ENCODE results near the gene ZDHHC20.
"Not testable (repeated sequence)": the region's sequence is repeated elsewhere in the genome, so short reads cannot be mapped to it uniquely, and the experiment has no call there.

The ZDHHC20 gene

GRCh38 chr13:21405309-21405708 lies 53.8 kb downstream of the ZDHHC20 start:
- H3K4me3 ChIP-seq (ENCODE audit: low read depth in 1 of 2, low read length in 2 of 2), result no peak overlapping the region
- H3K27ac ChIP-seq (ENCODE audit: low read depth, low read length), result no peak overlapping the region
- no peaks in the 10 kb centered on the region for H3K9me3 ChIP-seq (ENCODE audit: control insufficient read depth in 1 of 2, low read length in 2 of 2)
- H3K27me3 ChIP-seq (ENCODE audit: control insufficient read depth in 1 of 2, insufficient read depth in 2 of 2, low read length in 2 of 2), result no peaks in the 10 kb centered on the region
- H3K4me1 ChIP-seq (ENCODE audit: control insufficient read depth in 1 of 2, insufficient read depth in 2 of 2, low read length in 2 of 2), result no peaks in the 10 kb centered on the region
- H3K9ac ChIP-seq (ENCODE audit: low read depth in 1 of 2, low read length in 2 of 2), result no peak overlapping the region
- peaks cover 3 to 21% of the 10 kb centered on the region in 2 donors for H3K36me3 ChIP-seq (ENCODE audit: control insufficient read depth in 1 of 2, insufficient read depth in 2 of 2, low read length in 2 of 2)

- H3K4me1 ChIP-seq (ENCODE audit: control insufficient read depth in 1 of 2, insufficient read depth in 2 of 2, low read length in 2 of 2), result no peaks in the 10 kb centered on the region
- H3K36me3 ChIP-seq (ENCODE audit: control insufficient read depth in 1 of 2, insufficient read depth in 2 of 2, low read length in 2 of 2), result peaks cover 3 to 12% of the 10 kb centered on the region in 2 donors
- H3K27ac ChIP-seq (ENCODE audit: low read depth, low read length), result no peak overlapping the region
- H3K4me3 ChIP-seq (ENCODE audit: low read depth in 1 of 2, low read length in 2 of 2), result no peak overlapping the region
- H3K27me3 ChIP-seq (ENCODE audit: control insufficient read depth in 1 of 2, insufficient read depth in 2 of 2, low read length in 2 of 2), result no peaks in the 10 kb centered on the region
- no peaks in the 10 kb centered on the region for H3K9me3 ChIP-seq (ENCODE audit: control insufficient read depth in 1 of 2, low read length in 2 of 2)
- no peak overlapping the region for H3K9ac ChIP-seq (ENCODE audit: low read depth in 1 of 2, low read length in 2 of 2)
Observed at GRCh38 chr13:21402586-21403307, 56.4 kb downstream of the ZDHHC20 start.

DNA sequence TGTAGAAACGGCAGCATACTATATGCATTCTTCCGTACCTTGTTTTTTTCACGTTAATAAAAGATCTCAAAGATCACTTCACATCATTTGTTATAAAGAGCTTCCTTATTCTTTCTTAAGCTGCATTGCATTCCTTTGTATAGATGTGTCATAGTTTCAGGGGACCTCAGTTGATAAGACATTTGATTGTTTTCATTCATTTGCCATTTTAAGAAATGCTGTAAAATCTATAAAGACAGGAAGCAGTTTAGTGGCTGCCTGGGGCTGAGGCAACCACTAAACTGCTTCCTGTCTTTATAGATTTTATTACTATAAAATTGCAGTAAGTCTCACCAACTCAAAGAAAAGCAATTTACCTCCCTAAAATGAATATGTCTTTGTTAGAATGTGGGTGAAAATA lies 59.4 kb downstream of the ZDHHC20 start:
- Histone ChIP-seq H3K9ac (ENCODE audit: low read depth in 1 of 2, low read length in 2 of 2) (no peak overlapping the region), H3K27me3 (ENCODE audit: control insufficient read depth in 1 of 2, insufficient read depth in 2 of 2, low read length in 2 of 2) (no peaks in the 10 kb centered on the region), H3K36me3 (ENCODE audit: control insufficient read depth in 1 of 2, insufficient read depth in 2 of 2, low read length in 2 of 2) (peaks cover 13 to 14% of the 10 kb centered on the region in 2 donors), H3K4me3 (ENCODE audit: low read depth in 1 of 2, low read length in 2 of 2) (no peak overlapping the region), H3K9me3 (ENCODE audit: control insufficient read depth in 1 of 2, low read length in 2 of 2) (no peaks in the 10 kb centered on the region), H3K4me1 (ENCODE audit: control insufficient read depth in 1 of 2, insufficient read depth in 2 of 2, low read length in 2 of 2) (no peaks in the 10 kb centered on the region), H3K27ac (ENCODE audit: low read depth, low read length) (no peak overlapping the region)

GRCh38 chr13:21395953-21396352 lies 63.1 kb downstream of the ZDHHC20 start:
- H3K27ac ChIP-seq (ENCODE audit: low read depth, low read length), result no peak overlapping the region
- no peak overlapping the region for H3K9ac ChIP-seq (ENCODE audit: low read depth in 1 of 2, low read length in 2 of 2)
- H3K27me3 ChIP-seq (ENCODE audit: control insufficient read depth in 1 of 2, insufficient read depth in 2 of 2, low read length in 2 of 2), result no peaks in the 10 kb centered on the region
- H3K4me3 ChIP-seq (ENCODE audit: low read depth in 1 of 2, low read length in 2 of 2), result no peak overlapping the region
- peaks cover 10 to 11% of the 10 kb centered on the region in 2 donors for H3K36me3 ChIP-seq (ENCODE audit: control insufficient read depth in 1 of 2, insufficient read depth in 2 of 2, low read length in 2 of 2)
- no peaks in the 10 kb centered on the region for H3K9me3 ChIP-seq (ENCODE audit: control insufficient read depth in 1 of 2, low read length in 2 of 2)
- H3K4me1 ChIP-seq (ENCODE audit: control insufficient read depth in 1 of 2, insufficient read depth in 2 of 2, low read length in 2 of 2), result no peaks in the 10 kb centered on the region

DNA sequence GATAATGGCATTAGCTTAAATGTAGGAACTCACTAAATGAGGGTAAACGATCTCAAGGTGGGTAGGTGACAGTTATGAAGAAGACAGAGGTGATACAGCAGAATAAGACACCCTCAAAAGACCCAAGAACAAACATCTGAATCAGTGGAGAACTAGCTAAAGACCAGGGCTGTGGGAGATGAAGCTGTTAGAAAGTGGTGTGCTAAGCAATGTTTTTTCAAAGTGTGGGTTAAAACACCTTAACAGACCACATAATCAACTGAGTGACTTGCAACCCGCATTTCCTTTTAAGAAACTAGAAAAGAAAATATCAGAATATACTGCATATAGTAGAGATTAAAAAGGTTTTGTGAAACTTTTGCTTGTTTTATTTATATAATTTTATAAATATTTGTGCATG lies 70.0 kb downstream of the ZDHHC20 start:
- H3K36me3 ChIP-seq (ENCODE audit: control insufficient read depth in 1 of 2, insufficient read depth in 2 of 2, low read length in 2 of 2), result peaks cover 11 to 29% of the 10 kb centered on the region in 2 donors
- H3K4me1 ChIP-seq (ENCODE audit: control insufficient read depth in 1 of 2, insufficient read depth in 2 of 2, low read length in 2 of 2), result no peaks in the 10 kb centered on the region

DNA sequence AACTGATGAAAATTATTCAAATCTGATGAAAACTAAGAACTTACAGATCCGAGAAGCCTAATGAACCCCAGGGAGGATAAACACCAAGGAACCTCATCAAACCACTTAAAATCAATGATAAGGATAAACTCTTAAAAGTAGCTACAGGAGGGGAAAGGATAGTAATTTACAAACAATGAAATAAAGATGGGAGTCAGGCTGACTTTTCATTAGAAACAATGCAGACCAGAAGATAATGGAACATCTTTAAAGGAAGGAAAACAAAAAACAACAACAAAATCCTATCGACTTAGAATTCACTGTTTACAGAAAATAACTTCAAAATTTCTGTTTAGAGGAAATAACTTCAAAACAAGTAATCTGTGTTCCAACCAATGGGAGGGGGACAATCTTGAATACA lies 73.4 kb downstream of the ZDHHC20 start:
- peaks cover 13 to 44% of the 10 kb centered on the region in 2 donors for H3K36me3 ChIP-seq (ENCODE audit: control insufficient read depth in 1 of 2, insufficient read depth in 2 of 2, low read length in 2 of 2)
- no peak overlapping the region for H3K4me3 ChIP-seq (ENCODE audit: low read depth in 1 of 2, low read length in 2 of 2)
- H3K9ac ChIP-seq (ENCODE audit: low read depth in 1 of 2, low read length in 2 of 2), result no peak overlapping the region
- no peaks in the 10 kb centered on the region for H3K9me3 ChIP-seq (ENCODE audit: control insufficient read depth in 1 of 2, low read length in 2 of 2)
- H3K27me3 ChIP-seq (ENCODE audit: control insufficient read depth in 1 of 2, insufficient read depth in 2 of 2, low read length in 2 of 2), result no peaks in the 10 kb centered on the region
- H3K4me1 ChIP-seq (ENCODE audit: control insufficient read depth in 1 of 2, insufficient read depth in 2 of 2, low read length in 2 of 2), result no peaks in the 10 kb centered on the region
- no peak overlapping the region for H3K27ac ChIP-seq (ENCODE audit: low read depth, low read length)

More for the DNA sequence above, 70.0 kb downstream of the ZDHHC20 start:
- Histone ChIP-seq H3K9ac (ENCODE audit: low read depth in 1 of 2, low read length in 2 of 2) (no peak overlapping the region), H3K27me3 (ENCODE audit: control insufficient read depth in 1 of 2, insufficient read depth in 2 of 2, low read length in 2 of 2) (no peaks in the 10 kb centered on the region), H3K4me3 (ENCODE audit: low read depth in 1 of 2, low read length in 2 of 2) (no peak overlapping the region), H3K9me3 (ENCODE audit: control insufficient read depth in 1 of 2, low read length in 2 of 2) (no peaks in the 10 kb centered on the region), H3K27ac (ENCODE audit: low read depth, low read length) (no peak overlapping the region)

DNA sequence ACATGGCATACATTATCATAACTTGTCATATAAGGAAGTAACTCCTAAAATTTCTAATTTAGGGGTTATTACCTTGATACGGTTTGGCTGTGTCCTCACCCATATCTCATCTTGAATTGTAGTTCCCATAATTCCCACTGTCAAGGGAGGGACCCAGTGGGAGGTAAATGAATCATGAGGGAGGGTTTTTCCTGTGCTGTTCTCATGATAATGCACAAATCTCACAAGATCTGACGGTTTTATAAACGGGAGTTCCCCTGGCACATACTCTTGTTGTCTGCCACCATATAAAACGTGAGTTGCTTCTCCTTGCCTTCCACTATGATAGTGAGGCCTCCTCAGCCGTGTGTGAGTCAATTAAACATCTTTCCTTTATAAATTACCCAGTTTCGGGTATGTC lies 76.0 kb downstream of the ZDHHC20 start:
- peaks cover 9 to 35% of the 10 kb centered on the region in 2 donors for H3K36me3 ChIP-seq (ENCODE audit: control insufficient read depth in 1 of 2, insufficient read depth in 2 of 2, low read length in 2 of 2)
- H3K27me3 ChIP-seq (ENCODE audit: control insufficient read depth in 1 of 2, insufficient read depth in 2 of 2, low read length in 2 of 2), result no peaks in the 10 kb centered on the region
- no peak overlapping the region for H3K4me3 ChIP-seq (ENCODE audit: low read depth in 1 of 2, low read length in 2 of 2)
- H3K27ac ChIP-seq (ENCODE audit: low read depth, low read length), result no peak overlapping the region
- no peak overlapping the region for H3K9ac ChIP-seq (ENCODE audit: low read depth in 1 of 2, low read length in 2 of 2)
- no peaks in the 10 kb centered on the region for H3K9me3 ChIP-seq (ENCODE audit: control insufficient read depth in 1 of 2, low read length in 2 of 2)
- no peaks in the 10 kb centered on the region for H3K4me1 ChIP-seq (ENCODE audit: control insufficient read depth in 1 of 2, insufficient read depth in 2 of 2, low read length in 2 of 2)

- H3K4me1 ChIP-seq (ENCODE audit: control insufficient read depth in 1 of 2, insufficient read depth in 2 of 2, low read length in 2 of 2); H3K9ac ChIP-seq (ENCODE audit: low read depth in 1 of 2, low read length in 2 of 2); H3K27me3 ChIP-seq (ENCODE audit: control insufficient read depth in 1 of 2, insufficient read depth in 2 of 2, low read length in 2 of 2); H3K27ac ChIP-seq (ENCODE audit: low read depth, low read length); H3K4me3 ChIP-seq (ENCODE audit: low read depth in 1 of 2, low read length in 2 of 2); H3K9me3 ChIP-seq (ENCODE audit: control insufficient read depth in 1 of 2, low read length in 2 of 2): not testable (repeated sequence)
- peaks cover 3 to 36% of the 10 kb centered on the region in 2 donors for H3K36me3 ChIP-seq (ENCODE audit: control insufficient read depth in 1 of 2, insufficient read depth in 2 of 2, low read length in 2 of 2)
Observed at GRCh38 chr13:21376998-21377985, 81.8 kb downstream of the ZDHHC20 start.

- H3K36me3 ChIP-seq (ENCODE audit: control insufficient read depth in 1 of 2, insufficient read depth in 2 of 2, low read length in 2 of 2), result peaks cover 0 to 13% of the 10 kb centered on the region in 2 donors
- no peak overlapping the region for H3K9ac ChIP-seq (ENCODE audit: low read depth in 1 of 2, low read length in 2 of 2)
- no peaks in the 10 kb centered on the region for H3K4me1 ChIP-seq (ENCODE audit: control insufficient read depth in 1 of 2, insufficient read depth in 2 of 2, low read length in 2 of 2)
- no peak overlapping the region for H3K4me3 ChIP-seq (ENCODE audit: low read depth in 1 of 2, low read length in 2 of 2)
- H3K9me3 ChIP-seq (ENCODE audit: control insufficient read depth in 1 of 2, low read length in 2 of 2), result no peaks in the 10 kb centered on the region
- no peaks in the 10 kb centered on the region for H3K27me3 ChIP-seq (ENCODE audit: control insufficient read depth in 1 of 2, insufficient read depth in 2 of 2, low read length in 2 of 2)
- no peak overlapping the region for H3K27ac ChIP-seq (ENCODE audit: low read depth, low read length)
Observed at GRCh38 chr13:21372530-21372929, 86.6 kb downstream of the ZDHHC20 start.

GRCh38 chr13:21371011-21371410 lies 88.1 kb downstream of the ZDHHC20 start:
- Histone ChIP-seq H3K4me3 (ENCODE audit: low read depth in 1 of 2, low read length in 2 of 2) (no peak overlapping the region), H3K27me3 (ENCODE audit: control insufficient read depth in 1 of 2, insufficient read depth in 2 of 2, low read length in 2 of 2) (no peaks in the 10 kb centered on the region), H3K27ac (ENCODE audit: low read depth, low read length) (no peak overlapping the region), H3K9me3 (ENCODE audit: control insufficient read depth in 1 of 2, low read length in 2 of 2) (no peaks in the 10 kb centered on the region), H3K9ac (ENCODE audit: low read depth in 1 of 2, low read length in 2 of 2) (no peak overlapping the region), H3K4me1 (ENCODE audit: control insufficient read depth in 1 of 2, insufficient read depth in 2 of 2, low read length in 2 of 2) (no peaks in the 10 kb centered on the region), H3K36me3 (ENCODE audit: control insufficient read depth in 1 of 2, insufficient read depth in 2 of 2, low read length in 2 of 2) (peaks cover 0 to 9% of the 10 kb centered on the region in 2 donors)
